ENCODE results near the gene CNTFR. TPM values are rescaled to one million over a fixed set of nuclear protein-coding genes. Genes with fewer than 3 reads are reported as not detected.

Gene CNTFR
- total and polyA plus RNA-seq, 4 donors = 0.75 to 3.3 (median 2.0) TPM

GRCh38 chr9:34637356-34638137 lies 48.0 kb upstream of the CNTFR start, which contains the start of gene SIGMAR1 (continued):
- TF ChIP-seq RXRA (IDR thresholded peaks at IDR 0.05) = no peak

GRCh38 chr9:34636791-34637355 lies 47.3 kb upstream of the CNTFR start:
- Histone ChIP-seq H3K27me3 (ENCODE audit: control insufficient read depth in 4 of 4, insufficient read depth in 4 of 4, low read length in 3 of 4) (no peaks in the 10 kb centered on the region), H3K9me3 (ENCODE audit: control insufficient read depth in 4 of 4, low read length in 3 of 4) (no peaks in the 10 kb centered on the region), H3K27ac (ENCODE audit: low read depth in 1 of 2, low read length in 2 of 2) (peak overlapping the region; percentile 80 to 86), H3K4me3 (ENCODE audit: low read depth in 1 of 3, low read length in 3 of 3) (peak overlapping the region; percentile 73 to 85 (median 77)), H3K9ac (ENCODE audit: low read depth in 1 of 2, low read length in 2 of 2) (peak overlapping the region; percentile 57 to 61), H3K4me1 (ENCODE audit: control insufficient read depth in 4 of 4, insufficient read depth in 4 of 4, low read length in 3 of 4) (peaks cover 12 to 62% (median 60%) of the 10 kb centered on the region in 4 donors), H3K36me3 (ENCODE audit: control insufficient read depth in 4 of 4, insufficient read depth in 3 of 4, low read depth in 1 of 4, low read length in 3 of 4) (peaks cover 0 to 4% (median 2%) of the 10 kb centered on the region in 4 donors)
- no peak for DNase-seq (ENCODE audit: low spot score)
- WGBS = 5% methylated on average over 23 of the region's 23 CpGs
- no peak for TF ChIP-seq HNF4A (conservative IDR thresholded peaks at IDR 0.05)
- no peak for TF ChIP-seq HNF4G (IDR thresholded peaks at IDR 0.05)
- no peak for TF ChIP-seq RAD21 (IDR thresholded peaks at IDR 0.05)
- no peak for TF ChIP-seq MAX (IDR thresholded peaks at IDR 0.05)
- no peak for TF ChIP-seq NR2F2 (IDR thresholded peaks at IDR 0.05)
- no peak for TF ChIP-seq FOXA2 (IDR thresholded peaks at IDR 0.05)
- TF ChIP-seq ATF3 (IDR thresholded peaks at IDR 0.05) = no peak
- TF ChIP-seq YY1 (IDR thresholded peaks at IDR 0.05) = no peak

- Histone ChIP-seq H3K27me3 (ENCODE audit: control insufficient read depth in 4 of 4, insufficient read depth in 4 of 4, low read length in 3 of 4) (no peaks in the 10 kb centered on the region), H3K4me3 (ENCODE audit: low read depth in 1 of 3, low read length in 3 of 3) (peak overlapping the region in 1 of 3 donors; percentile 73), H3K36me3 (ENCODE audit: control insufficient read depth in 4 of 4, insufficient read depth in 3 of 4, low read depth in 1 of 4, low read length in 3 of 4) (peaks cover 0 to 4% (median 2%) of the 10 kb centered on the region in 4 donors), H3K9ac (ENCODE audit: low read depth in 1 of 2, low read length in 2 of 2) (no peak overlapping the region), H3K4me1 (ENCODE audit: control insufficient read depth in 4 of 4, insufficient read depth in 4 of 4, low read length in 3 of 4) (peaks cover 9 to 72% (median 65%) of the 10 kb centered on the region in 4 donors), H3K9me3 (ENCODE audit: control insufficient read depth in 4 of 4, low read length in 3 of 4) (no peaks in the 10 kb centered on the region), H3K27ac (ENCODE audit: low read depth in 1 of 2, low read length in 2 of 2) (no peak overlapping the region)
- DNase-seq (ENCODE audit: low spot score) = no peak
- WGBS = 87% methylated on average over 14 of the region's 14 CpGs
- TF ChIP-seq GABPA (IDR thresholded peaks at IDR 0.05 in 1 of 2, conservative IDR thresholded peaks at IDR 0.05 in 1 of 2) (no peak), REST (IDR thresholded peaks at IDR 0.05) (no peak), ATF3 (IDR thresholded peaks at IDR 0.05) (no peak), FOXA1 (IDR thresholded peaks at IDR 0.05) (no peak), JUND (IDR thresholded peaks at IDR 0.05) (no peak), TAF1 (conservative IDR thresholded peaks at IDR 0.05) (no peak), RXRA (IDR thresholded peaks at IDR 0.05) (no peak), SP1 (IDR thresholded peaks at IDR 0.05) (no peak), NR2F2 (IDR thresholded peaks at IDR 0.05) (no peak), RAD21 (IDR thresholded peaks at IDR 0.05) (no peak), ZBTB33 (IDR thresholded peaks at IDR 0.05) (no peak), EGR1 (IDR thresholded peaks at IDR 0.05; ENCODE audit: low read depth in 2 of 2) (no peak), HNF4A (conservative IDR thresholded peaks at IDR 0.05) (no peak), YY1 (IDR thresholded peaks at IDR 0.05) (no peak)
Measured at GRCh38 chr9:34635556-34635955, 46.0 kb upstream of the CNTFR start.

Data from liver (tissue), 9 donors.